ENCODE data around the gene RASSF7.

Gene RASSF7

DNA sequence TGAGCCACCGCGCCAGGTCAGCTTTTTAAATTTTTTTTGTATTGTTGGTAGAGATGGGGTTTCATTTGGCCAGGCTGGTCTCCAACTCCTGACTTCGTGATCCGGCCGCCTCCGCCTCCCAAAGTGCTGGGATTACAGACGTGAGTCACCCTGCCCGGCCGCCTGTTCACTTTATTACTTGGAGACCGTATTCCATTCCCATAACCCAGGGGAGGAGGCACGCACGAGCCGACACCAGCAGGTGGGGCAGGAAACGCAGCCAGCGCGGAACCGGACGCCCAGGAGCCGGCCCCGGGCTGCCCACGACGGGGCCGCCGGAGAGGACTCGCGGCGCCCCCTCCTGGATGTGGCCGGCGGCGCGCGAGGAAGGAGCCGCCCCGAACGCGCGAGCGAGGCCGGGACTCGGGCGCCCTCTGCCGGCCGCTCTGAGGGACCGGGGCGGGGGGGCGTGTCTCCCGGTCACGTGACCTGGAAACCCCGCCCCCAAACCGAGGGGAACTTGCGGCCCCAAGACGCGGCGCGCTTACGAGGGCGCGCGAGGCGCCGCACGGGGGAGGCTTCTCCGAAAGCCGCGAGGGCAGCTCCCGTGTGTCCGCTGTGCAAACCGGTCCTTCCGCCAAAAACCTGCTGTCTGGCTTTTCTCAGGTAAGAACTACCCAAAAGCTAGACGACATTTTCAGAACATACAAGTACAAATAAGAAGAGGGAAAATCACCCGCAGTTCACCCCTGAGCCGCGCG is 42.1 kb upstream of the RASSF7 start (continued):
- TF ChIP-seq ZNF16 (tag by site-specific recombination; IDR thresholded peaks at IDR 0.05; ENCODE audit: low read depth) (no peak), KLF9 (tag by site-specific recombination; IDR thresholded peaks at IDR 0.05; ENCODE audit: low read depth) (peak; percentile 86), BCL11A (tag by site-specific recombination; IDR thresholded peaks at IDR 0.05; ENCODE audit: low read depth) (0 out of 2 replicates have a peak, but pooled peaks have one; percentile 34), ZNF132 (tag by site-specific recombination; IDR thresholded peaks at IDR 0.05; ENCODE audit: borderline replicate concordance) (no peak), ZNF404 (tag by site-specific recombination; IDR thresholded peaks at IDR 0.05) (no peak), ZNF157 (tag by site-specific recombination; IDR thresholded peaks at IDR 0.05) (no peak), ZNF37A (tag by site-specific recombination; IDR thresholded peaks at IDR 0.05) (no peak), SP3 (tag by site-specific recombination; IDR thresholded peaks at IDR 0.05) (peak; percentile 31), ZBTB17 (tag by site-specific recombination; IDR thresholded peaks at IDR 0.05) (peak; percentile 45; the same call in 1 of the 2 replicates), ZXDB (tag by site-specific recombination; IDR thresholded peaks at IDR 0.05) (0 out of 2 replicates have a peak, but pooled peaks have one; percentile 17), ZNF184 (tag by site-specific recombination; IDR thresholded peaks at IDR 0.05) (peak; percentile 65; the same call in 1 of the 2 replicates), ZNF777 (tag by site-specific recombination; IDR thresholded peaks at IDR 0.05; ENCODE audit: borderline replicate concordance) (no peak), ZNF2 (tag by site-specific recombination; IDR thresholded peaks at IDR 0.05) (no peak), HOXC10 (CRISPR knock-in tag; IDR thresholded peaks at IDR 0.05) (no peak), EGR2 (tag by site-specific recombination; IDR thresholded peaks at IDR 0.05; ENCODE audit: low read depth) (peak; percentile 36; the same call in 1 of the 2 replicates), ZNF221 (tag by site-specific recombination; IDR thresholded peaks at IDR 0.05; ENCODE audit: borderline replicate concordance) (no peak), PRDM1 (tag by site-specific recombination; IDR thresholded peaks at IDR 0.05) (no peak), ZNF837 (tag by site-specific recombination; IDR thresholded peaks at IDR 0.05) (no peak), GLIS1 (tag by site-specific recombination; IDR thresholded peaks at IDR 0.05) (peak; percentile 71), TCF7L2 (IDR thresholded peaks at IDR 0.05; ENCODE audit: borderline replicate concordance, low read depth, low read length) (no peak), ZNF585B (tag by site-specific recombination; IDR thresholded peaks at IDR 0.05) (no peak), ZNF274 (IDR thresholded peaks at IDR 0.05; ENCODE audit: low read length) (no peak), ZNF274 (tag by site-specific recombination; IDR thresholded peaks at IDR 0.05; ENCODE audit: borderline replicate concordance) (no peak), ZNF473 (tag by site-specific recombination; IDR thresholded peaks at IDR 0.05) (no peak), GFI1B (tag by site-specific recombination; IDR thresholded peaks at IDR 0.05) (no peak), ZNF561 (tag by site-specific recombination; IDR thresholded peaks at IDR 0.05; ENCODE audit: borderline replicate concordance) (peak; percentile 85; the same call in 1 of the 2 replicates), ZNF555 (tag by site-specific recombination; conservative IDR thresholded peaks at IDR 0.05) (no peak), MYNN (tag by site-specific recombination; IDR thresholded peaks at IDR 0.05; ENCODE audit: borderline replicate concordance) (no peak)
- TF ChIP-seq, protein P1, sequence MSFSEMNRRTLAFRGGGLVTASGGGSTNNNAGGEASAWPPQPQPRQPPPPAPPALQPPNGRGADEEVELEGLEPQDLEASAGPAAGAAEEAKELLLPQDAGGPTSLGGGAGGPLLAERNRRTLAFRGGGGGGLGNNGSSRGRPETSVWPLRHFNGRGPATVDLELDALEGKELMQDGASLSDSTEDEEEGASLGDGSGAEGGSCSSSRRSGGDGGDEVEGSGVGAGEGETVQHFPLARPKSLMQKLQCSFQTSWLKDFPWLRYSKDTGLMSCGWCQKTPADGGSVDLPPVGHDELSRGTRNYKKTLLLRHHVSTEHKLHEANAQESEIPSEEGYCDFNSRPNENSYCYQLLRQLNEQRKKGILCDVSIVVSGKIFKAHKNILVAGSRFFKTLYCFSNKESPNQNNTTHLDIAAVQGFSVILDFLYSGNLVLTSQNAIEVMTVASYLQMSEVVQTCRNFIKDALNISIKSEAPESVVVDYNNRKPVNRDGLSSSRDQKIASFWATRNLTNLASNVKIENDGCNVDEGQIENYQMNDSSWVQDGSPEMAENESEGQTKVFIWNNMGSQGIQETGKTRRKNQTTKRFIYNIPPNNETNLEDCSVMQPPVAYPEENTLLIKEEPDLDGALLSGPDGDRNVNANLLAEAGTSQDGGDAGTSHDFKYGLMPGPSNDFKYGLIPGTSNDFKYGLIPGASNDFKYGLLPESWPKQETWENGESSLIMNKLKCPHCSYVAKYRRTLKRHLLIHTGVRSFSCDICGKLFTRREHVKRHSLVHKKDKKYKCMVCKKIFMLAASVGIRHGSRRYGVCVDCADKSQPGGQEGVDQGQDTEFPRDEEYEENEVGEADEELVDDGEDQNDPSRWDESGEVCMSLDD (tag by site-specific recombination; IDR thresholded peaks at IDR 0.05) = no peak
- TF ChIP-seq, protein P2, sequence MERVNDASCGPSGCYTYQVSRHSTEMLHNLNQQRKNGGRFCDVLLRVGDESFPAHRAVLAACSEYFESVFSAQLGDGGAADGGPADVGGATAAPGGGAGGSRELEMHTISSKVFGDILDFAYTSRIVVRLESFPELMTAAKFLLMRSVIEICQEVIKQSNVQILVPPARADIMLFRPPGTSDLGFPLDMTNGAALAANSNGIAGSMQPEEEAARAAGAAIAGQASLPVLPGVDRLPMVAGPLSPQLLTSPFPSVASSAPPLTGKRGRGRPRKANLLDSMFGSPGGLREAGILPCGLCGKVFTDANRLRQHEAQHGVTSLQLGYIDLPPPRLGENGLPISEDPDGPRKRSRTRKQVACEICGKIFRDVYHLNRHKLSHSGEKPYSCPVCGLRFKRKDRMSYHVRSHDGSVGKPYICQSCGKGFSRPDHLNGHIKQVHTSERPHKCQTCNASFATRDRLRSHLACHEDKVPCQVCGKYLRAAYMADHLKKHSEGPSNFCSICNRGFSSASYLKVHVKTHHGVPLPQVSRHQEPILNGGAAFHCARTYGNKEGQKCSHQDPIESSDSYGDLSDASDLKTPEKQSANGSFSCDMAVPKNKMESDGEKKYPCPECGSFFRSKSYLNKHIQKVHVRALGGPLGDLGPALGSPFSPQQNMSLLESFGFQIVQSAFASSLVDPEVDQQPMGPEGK (tag by site-specific recombination; IDR thresholded peaks at IDR 0.05) = peak; percentile 64; the same call in 1 of the 2 replicates
- TF ChIP-seq, protein P3, sequence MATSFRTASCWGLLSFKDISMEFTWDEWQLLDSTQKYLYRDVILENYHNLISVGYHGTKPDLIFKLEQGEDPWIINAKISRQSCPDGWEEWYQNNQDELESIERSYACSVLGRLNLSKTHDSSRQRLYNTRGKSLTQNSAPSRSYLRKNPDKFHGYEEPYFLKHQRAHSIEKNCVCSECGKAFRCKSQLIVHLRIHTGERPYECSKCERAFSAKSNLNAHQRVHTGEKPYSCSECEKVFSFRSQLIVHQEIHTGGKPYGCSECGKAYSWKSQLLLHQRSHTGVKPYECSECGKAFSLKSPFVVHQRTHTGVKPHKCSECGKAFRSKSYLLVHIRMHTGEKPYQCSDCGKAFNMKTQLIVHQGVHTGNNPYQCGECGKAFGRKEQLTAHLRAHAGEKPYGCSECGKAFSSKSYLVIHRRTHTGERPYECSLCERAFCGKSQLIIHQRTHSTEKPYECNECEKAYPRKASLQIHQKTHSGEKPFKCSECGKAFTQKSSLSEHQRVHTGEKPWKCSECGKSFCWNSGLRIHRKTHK (tag by site-specific recombination; IDR thresholded peaks at IDR 0.05) = no peak
- TF ChIP-seq, protein P4, sequence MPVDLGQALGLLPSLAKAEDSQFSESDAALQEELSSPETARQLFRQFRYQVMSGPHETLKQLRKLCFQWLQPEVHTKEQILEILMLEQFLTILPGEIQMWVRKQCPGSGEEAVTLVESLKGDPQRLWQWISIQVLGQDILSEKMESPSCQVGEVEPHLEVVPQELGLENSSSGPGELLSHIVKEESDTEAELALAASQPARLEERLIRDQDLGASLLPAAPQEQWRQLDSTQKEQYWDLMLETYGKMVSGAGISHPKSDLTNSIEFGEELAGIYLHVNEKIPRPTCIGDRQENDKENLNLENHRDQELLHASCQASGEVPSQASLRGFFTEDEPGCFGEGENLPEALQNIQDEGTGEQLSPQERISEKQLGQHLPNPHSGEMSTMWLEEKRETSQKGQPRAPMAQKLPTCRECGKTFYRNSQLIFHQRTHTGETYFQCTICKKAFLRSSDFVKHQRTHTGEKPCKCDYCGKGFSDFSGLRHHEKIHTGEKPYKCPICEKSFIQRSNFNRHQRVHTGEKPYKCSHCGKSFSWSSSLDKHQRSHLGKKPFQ (tag by site-specific recombination; IDR thresholded peaks at IDR 0.05) = no peak
- TF ChIP-seq, protein P5, sequence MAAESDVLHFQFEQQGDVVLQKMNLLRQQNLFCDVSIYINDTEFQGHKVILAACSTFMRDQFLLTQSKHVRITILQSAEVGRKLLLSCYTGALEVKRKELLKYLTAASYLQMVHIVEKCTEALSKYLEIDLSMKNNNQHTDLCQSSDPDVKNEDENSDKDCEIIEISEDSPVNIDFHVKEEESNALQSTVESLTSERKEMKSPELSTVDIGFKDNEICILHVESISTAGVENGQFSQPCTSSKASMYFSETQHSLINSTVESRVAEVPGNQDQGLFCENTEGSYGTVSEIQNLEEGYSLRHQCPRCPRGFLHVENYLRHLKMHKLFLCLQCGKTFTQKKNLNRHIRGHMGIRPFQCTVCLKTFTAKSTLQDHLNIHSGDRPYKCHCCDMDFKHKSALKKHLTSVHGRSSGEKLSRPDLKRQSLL (tag by site-specific recombination; IDR thresholded peaks at IDR 0.05) = no peak; the same call in 1 of the 2 replicates

All from HEK293 (cell line).